Measurements from ENCODE around the gene TRDMT1. TPM values are rescaled to one million over a fixed set of nuclear protein-coding genes. Genes with fewer than 3 reads are reported as not detected.

TRDMT1 gene
- total RNA-seq, 3 donors from 2014 or later (not counting 1 experiment from before 2014, with no cell fraction given), result 11.0 to 21.8 (median 14.4) TPM

DNA sequence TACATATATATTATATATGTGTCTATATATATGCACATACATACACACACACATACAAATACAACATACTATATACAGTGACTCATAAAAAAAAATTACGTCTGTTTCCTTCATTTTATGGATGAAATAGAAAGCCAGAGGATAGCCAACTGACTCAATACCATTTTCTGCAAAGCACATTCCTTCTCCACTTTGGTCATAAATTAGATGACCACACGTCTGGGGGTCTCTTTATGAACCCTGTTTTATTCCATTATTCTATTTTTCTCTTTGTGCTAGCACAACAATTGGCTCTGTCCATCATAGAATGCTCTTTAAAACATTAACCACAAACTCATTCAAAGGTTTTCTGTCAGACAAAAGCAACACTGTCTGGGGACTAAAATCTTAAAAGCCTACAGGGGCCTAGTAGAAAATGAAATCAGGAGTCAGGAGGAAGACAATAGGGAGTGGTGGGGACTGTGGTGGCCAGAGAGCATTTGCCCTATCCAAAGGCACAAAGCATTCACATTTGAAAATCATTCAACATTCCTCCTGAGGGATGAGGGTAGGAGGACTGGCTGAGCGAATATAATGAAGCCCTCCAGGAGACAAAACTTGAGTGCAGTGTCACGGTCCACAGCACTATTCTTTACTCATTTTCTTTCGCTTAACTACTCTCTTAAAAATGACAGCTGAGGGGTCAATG, 76.1 kb downstream of the TRDMT1 start:
- H3K9me3 Mint-ChIP-seq, result no peaks in the 10 kb centered on the region
- H3K36me3 Mint-ChIP-seq, result peaks cover 10% of the 10 kb centered on the region

DNA sequence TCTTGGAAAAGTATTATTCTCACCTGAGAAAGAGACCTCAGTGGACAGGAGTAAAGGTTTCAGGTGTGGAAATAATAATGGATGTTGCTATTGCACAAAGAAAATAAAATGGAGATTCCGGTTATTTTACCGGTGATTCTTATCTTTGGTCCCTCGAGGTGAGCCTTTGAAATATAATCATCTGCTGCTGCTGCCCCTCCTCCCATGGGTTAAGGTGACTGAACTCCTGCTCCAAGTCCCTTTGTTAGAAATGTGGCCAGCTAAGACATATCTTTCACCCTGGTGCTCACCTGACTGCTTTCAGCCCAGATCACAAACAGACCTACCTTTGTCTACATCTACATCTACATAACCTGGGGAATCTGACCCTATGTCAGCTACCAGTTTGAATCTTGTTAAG, 77.5 kb downstream of the TRDMT1 start:
- Histone ChIP-seq H3K4me1 (ENCODE audit: control insufficient read depth, insufficient read depth, low read length) (peaks cover 3% of the 10 kb centered on the region), H3K9me3 (ENCODE audit: control insufficient read depth, insufficient read depth, low read length) (no peaks in the 10 kb centered on the region), H3K27ac (ENCODE audit: low read length) (no peak overlapping the region), H3K4me3 (ENCODE audit: low read length) (no peak overlapping the region), H3K27me3 (ENCODE audit: control insufficient read depth, insufficient read depth, low read length) (no peaks in the 10 kb centered on the region), H3K36me3 (ENCODE audit: control insufficient read depth, insufficient read depth, low read length) (peaks cover 4% of the 10 kb centered on the region)
- DNase-seq, result no peak
- H3K27ac Mint-ChIP-seq, result no peak overlapping the region
- ATAC-seq, result no peak
- 94% methylated on average over 3 of the region's 3 CpGs for WGBS (ENCODE audit: insufficient coverage)
- intact Hi-C loops (cut with micrococcal nuclease), result no loop called here
- H3K36me3 Mint-ChIP-seq, result peaks cover 16% of the 10 kb centered on the region
- H3K4me1 Mint-ChIP-seq, result peaks cover 13 to 17% of the 10 kb centered on the region in 2 donors
- H3K9me3 Mint-ChIP-seq, result no peaks in the 10 kb centered on the region
- H3K4me3 Mint-ChIP-seq, result no peak overlapping the region
- TF ChIP-seq, protein P1, sequence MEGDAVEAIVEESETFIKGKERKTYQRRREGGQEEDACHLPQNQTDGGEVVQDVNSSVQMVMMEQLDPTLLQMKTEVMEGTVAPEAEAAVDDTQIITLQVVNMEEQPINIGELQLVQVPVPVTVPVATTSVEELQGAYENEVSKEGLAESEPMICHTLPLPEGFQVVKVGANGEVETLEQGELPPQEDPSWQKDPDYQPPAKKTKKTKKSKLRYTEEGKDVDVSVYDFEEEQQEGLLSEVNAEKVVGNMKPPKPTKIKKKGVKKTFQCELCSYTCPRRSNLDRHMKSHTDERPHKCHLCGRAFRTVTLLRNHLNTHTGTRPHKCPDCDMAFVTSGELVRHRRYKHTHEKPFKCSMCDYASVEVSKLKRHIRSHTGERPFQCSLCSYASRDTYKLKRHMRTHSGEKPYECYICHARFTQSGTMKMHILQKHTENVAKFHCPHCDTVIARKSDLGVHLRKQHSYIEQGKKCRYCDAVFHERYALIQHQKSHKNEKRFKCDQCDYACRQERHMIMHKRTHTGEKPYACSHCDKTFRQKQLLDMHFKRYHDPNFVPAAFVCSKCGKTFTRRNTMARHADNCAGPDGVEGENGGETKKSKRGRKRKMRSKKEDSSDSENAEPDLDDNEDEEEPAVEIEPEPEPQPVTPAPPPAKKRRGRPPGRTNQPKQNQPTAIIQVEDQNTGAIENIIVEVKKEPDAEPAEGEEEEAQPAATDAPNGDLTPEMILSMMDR (IDR thresholded peaks at IDR 0.05), result no peak
- H3K27me3 Mint-ChIP-seq (ENCODE audit: low read depth in 2 of 2), result no peaks in the 10 kb centered on the region

More for the DNA sequence above, 76.1 kb downstream of the TRDMT1 start:
- TF ChIP-seq, protein P1 (IDR thresholded peaks at IDR 0.05), result no peak
- H3K27me3 Mint-ChIP-seq (ENCODE audit: low read depth in 2 of 2), result no peaks in the 10 kb centered on the region
- no peak overlapping the region for H3K4me3 Mint-ChIP-seq
- no peaks in the 10 kb centered on the region for H3K9me3 ChIP-seq (ENCODE audit: control insufficient read depth, insufficient read depth, low read length)
- whole genome bisulfite sequencing (ENCODE audit: insufficient coverage), result 98% methylated on average over 4 of the region's 5 CpGs
- H3K36me3 ChIP-seq (ENCODE audit: control insufficient read depth, insufficient read depth, low read length), result peaks cover 4% of the 10 kb centered on the region
- H3K4me1 Mint-ChIP-seq, result peaks cover 13 to 17% of the 10 kb centered on the region in 2 donors
- intact Hi-C loops (cut with micrococcal nuclease), result no loop called here
- H3K27me3 ChIP-seq (ENCODE audit: control insufficient read depth, insufficient read depth, low read length), result no peaks in the 10 kb centered on the region
- peaks cover 3% of the 10 kb centered on the region for H3K4me1 ChIP-seq (ENCODE audit: control insufficient read depth, insufficient read depth, low read length)
- no peak overlapping the region for H3K4me3 ChIP-seq (ENCODE audit: low read length)
- H3K27ac ChIP-seq (ENCODE audit: low read length), result no peak overlapping the region
- DNase-seq, result no peak
- no peak overlapping the region for H3K27ac Mint-ChIP-seq
- no peak for ATAC-seq

DNA sequence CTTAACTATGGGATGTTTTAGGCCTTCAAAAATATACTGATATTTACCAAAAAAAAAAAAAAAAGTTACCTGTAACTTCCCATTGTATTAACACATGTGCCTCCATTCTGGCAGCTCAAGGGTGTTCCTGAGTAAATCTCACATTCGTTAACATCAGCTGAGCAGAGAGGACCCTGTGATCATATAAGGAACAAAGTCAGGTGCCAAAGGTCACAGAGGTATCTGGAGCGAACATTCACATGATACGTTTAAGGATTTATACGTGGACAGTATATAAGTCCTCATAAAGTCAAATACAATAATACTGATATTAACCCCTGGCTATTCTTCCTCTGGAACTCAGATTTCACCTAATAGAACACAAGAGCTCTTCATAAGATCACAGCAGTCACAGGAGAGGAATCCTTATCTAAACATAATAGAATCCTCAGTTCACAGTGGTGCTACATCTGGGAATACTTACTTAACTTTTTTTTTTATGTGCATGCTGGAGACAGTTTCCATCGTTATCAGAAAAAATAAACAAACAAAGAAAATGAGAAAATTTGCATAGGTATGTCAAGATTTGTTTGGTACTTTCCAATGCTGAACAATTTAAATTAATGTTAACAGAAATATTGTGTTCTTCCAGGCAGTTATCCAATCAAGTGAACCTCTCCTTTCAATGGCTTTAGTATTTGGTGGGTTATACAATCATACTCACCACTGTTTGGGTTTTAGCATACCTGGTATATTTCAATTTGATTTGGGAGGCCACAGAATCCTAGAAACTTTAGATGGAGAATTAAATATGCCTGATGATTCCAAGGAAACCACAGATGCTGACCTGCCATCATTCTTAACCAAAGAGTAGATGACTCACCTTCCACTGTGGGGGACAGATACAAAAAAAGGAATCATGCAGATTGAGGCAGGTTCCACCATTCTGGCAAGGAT, 78.5 kb downstream of the TRDMT1 start:
- TF ChIP-seq, protein P1 (IDR thresholded peaks at IDR 0.05), result no peak

More for the DNA sequence above, 78.5 kb downstream of the TRDMT1 start:
- Mint-ChIP-seq H3K36me3 (peaks cover 16% of the 10 kb centered on the region), H3K4me3 (no peak overlapping the region), H3K27me3 (ENCODE audit: low read depth in 2 of 2) (no peaks in the 10 kb centered on the region), H3K9me3 (no peaks in the 10 kb centered on the region), H3K4me1 (peaks cover 13 to 17% of the 10 kb centered on the region in 2 donors), H3K27ac (no peak overlapping the region)
- DNase-seq (no peak), ATAC-seq (no peak)
- Histone ChIP-seq H3K4me3 (ENCODE audit: low read length) (no peak overlapping the region), H3K27me3 (ENCODE audit: control insufficient read depth, insufficient read depth, low read length) (no peaks in the 10 kb centered on the region), H3K4me1 (ENCODE audit: control insufficient read depth, insufficient read depth, low read length) (peaks cover 3% of the 10 kb centered on the region), H3K27ac (ENCODE audit: low read length) (no peak overlapping the region), H3K9me3 (ENCODE audit: control insufficient read depth, insufficient read depth, low read length) (no peaks in the 10 kb centered on the region), H3K36me3 (ENCODE audit: control insufficient read depth, insufficient read depth, low read length) (peaks cover 4% of the 10 kb centered on the region)
- intact Hi-C loops (cut with micrococcal nuclease), result no loop called here
- WGBS (ENCODE audit: insufficient coverage), result 95% methylated on average over 4 of the region's 5 CpGs
